HCT116 (cell line): ENCODE data around the gene CCSER1.

Source experiments
- ATF3 ChIP-seq: IDR thresholded peaks from 2 replicates; pipeline ENCODE4 v1.6.1; 2012
- CEBPB ChIP-seq: IDR thresholded peaks from 2 replicates; pipeline ENCODE4 v1.6.1; 2012; ENCODE audit warnings: low read depth
- EZH2 ChIP-seq: fragments of 200-600 bp; sonication (generic); IDR thresholded peaks from 2 replicates; pipeline ENCODE4 v1.6.1; 2017; ENCODE audit warnings: antibody characterized with exemption, mixed run types
- POLR2A ChIP-seq: IDR thresholded peaks from 2 replicates; pipeline ENCODE4 v1.7.0; 2011; ENCODE audit warnings: borderline replicate concordance; ENCODE audit not compliant: insufficient read depth, insufficient read length; ENCODE audit errors: extremely low read depth
- POLR2AphosphoS5 ChIP-seq: IDR thresholded peaks from 2 replicates; pipeline ENCODE4 v1.6.1; 2011; ENCODE audit warnings: mild to moderate bottlenecking, low read depth, low read length, moderate library complexity
- RAD21 ChIP-seq: IDR thresholded peaks from 2 replicates; pipeline ENCODE4 v1.6.1; 2012; ENCODE audit warnings: low read depth, mild to moderate bottlenecking
- REST ChIP-seq: IDR thresholded peaks from 2 replicates; pipeline ENCODE4 v1.6.1; 2012; ENCODE audit warnings: low read depth
- SIN3A ChIP-seq: IDR thresholded peaks from 2 replicates; pipeline ENCODE4 v1.6.1; 2012; ENCODE audit warnings: low read depth
- SP1 ChIP-seq: IDR thresholded peaks from 2 replicates; pipeline ENCODE4 v1.6.1; 2012; ENCODE audit warnings: low read depth
- ZNF274 ChIP-seq: fragments of 200-500 bp; sonication (Bioruptor generic); IDR thresholded peaks from 2 replicates; pipeline ENCODE4 v1.6.1; 2014; ENCODE audit warnings: mild to moderate bottlenecking, low read depth, low read length, inconsistent platforms
- TF ChIP-seq, protein P1 (sequence below), 3 experiments: fragments of 200-600 bp in 1 of 3; sonication (generic) in 1 of 3; IDR thresholded peaks in 2 of 3; conservative IDR thresholded peaks in 1 of 3; 2 replicates each; pipeline ENCODE4 v1.5.1; 2012 to 2017; ENCODE audit warnings: low read depth in 2 of 3, low read length in 2 of 3, antibody characterized with exemption in 1 of 3, borderline replicate concordance in 1 of 3, control low read depth in 1 of 3, mild to moderate bottlenecking in 1 of 3, mixed read lengths in 1 of 3, mixed run types in 1 of 3, moderate library complexity in 1 of 3; ENCODE audit not compliant: insufficient read depth in 1 of 3

GRCh38 chr4:91304292-91304691, 1177.1 kb downstream of the CCSER1 start:
- TF ChIP-seq, protein P1, sequence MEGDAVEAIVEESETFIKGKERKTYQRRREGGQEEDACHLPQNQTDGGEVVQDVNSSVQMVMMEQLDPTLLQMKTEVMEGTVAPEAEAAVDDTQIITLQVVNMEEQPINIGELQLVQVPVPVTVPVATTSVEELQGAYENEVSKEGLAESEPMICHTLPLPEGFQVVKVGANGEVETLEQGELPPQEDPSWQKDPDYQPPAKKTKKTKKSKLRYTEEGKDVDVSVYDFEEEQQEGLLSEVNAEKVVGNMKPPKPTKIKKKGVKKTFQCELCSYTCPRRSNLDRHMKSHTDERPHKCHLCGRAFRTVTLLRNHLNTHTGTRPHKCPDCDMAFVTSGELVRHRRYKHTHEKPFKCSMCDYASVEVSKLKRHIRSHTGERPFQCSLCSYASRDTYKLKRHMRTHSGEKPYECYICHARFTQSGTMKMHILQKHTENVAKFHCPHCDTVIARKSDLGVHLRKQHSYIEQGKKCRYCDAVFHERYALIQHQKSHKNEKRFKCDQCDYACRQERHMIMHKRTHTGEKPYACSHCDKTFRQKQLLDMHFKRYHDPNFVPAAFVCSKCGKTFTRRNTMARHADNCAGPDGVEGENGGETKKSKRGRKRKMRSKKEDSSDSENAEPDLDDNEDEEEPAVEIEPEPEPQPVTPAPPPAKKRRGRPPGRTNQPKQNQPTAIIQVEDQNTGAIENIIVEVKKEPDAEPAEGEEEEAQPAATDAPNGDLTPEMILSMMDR (IDR thresholded peaks at IDR 0.05 in 2 of 3, conservative IDR thresholded peaks at IDR 0.05 in 1 of 3; ENCODE audit: borderline replicate concordance in 1 of 3, insufficient read depth in 1 of 3, low read depth in 2 of 3, low read length in 2 of 3): no peak
- TF ChIP-seq POLR2A (no peak), RAD21 (no peak), REST (no peak), EZH2 (no peak), SIN3A (no peak), CEBPB (no peak), POLR2AphosphoS5 (no peak), ZNF274 (no peak), ATF3 (no peak), SP1 (no peak)
